Uterus (tissue), 2 donors: ENCODE results near the gene KCNH4.

Source experiments
- POLR2A ChIP-seq, 2 donors: fragments of 450-650 bp; IDR thresholded peaks; one replicate each; pipeline ENCODE4 v1.6.1; 2016; ENCODE audit warnings: antibody characterized with exemption in 2 of 2, mild to moderate bottlenecking in 1 of 2, moderate library complexity in 1 of 2
- TF ChIP-seq, protein P1 (sequence below), 4 experiments: fragments of 200-600 bp in 2 of 4; fragments of 450-650 bp in 2 of 4; sonication (generic) in 2 of 4; IDR thresholded peaks; one replicate each; pipeline ENCODE4 v1.5.1; 2016 to 2019; ENCODE audit warnings: antibody characterized with exemption in 4 of 4, mild to moderate bottlenecking in 2 of 4, moderate library complexity in 1 of 4

DNA sequence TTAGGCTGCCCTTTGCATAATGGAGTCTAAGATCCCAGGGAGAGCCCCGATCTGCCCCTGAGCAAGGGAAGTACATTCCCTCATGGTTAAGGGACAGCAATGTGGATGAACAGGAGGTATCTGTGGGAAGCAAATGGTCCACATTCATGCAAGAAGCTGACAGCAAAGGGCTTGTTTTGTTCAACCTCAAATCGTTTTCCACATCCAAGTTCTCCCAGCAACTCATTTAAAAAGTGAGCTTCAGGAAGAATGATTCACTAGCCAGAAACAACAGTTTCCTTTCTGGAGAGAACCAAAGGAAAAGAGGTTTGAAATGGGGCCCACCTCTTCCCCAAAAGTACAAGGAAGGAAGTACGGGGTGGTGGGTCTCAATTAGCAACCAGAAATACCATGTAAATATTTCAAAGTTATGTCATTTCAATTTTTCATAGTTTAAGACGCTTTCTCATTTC lies 48.9 kb downstream of the KCNH4 start:
- TF ChIP-seq, protein P1, sequence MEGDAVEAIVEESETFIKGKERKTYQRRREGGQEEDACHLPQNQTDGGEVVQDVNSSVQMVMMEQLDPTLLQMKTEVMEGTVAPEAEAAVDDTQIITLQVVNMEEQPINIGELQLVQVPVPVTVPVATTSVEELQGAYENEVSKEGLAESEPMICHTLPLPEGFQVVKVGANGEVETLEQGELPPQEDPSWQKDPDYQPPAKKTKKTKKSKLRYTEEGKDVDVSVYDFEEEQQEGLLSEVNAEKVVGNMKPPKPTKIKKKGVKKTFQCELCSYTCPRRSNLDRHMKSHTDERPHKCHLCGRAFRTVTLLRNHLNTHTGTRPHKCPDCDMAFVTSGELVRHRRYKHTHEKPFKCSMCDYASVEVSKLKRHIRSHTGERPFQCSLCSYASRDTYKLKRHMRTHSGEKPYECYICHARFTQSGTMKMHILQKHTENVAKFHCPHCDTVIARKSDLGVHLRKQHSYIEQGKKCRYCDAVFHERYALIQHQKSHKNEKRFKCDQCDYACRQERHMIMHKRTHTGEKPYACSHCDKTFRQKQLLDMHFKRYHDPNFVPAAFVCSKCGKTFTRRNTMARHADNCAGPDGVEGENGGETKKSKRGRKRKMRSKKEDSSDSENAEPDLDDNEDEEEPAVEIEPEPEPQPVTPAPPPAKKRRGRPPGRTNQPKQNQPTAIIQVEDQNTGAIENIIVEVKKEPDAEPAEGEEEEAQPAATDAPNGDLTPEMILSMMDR (IDR thresholded peaks at IDR 0.05) = no peak
- TF ChIP-seq POLR2A (IDR thresholded peaks at IDR 0.05) = no peak
